Muscle of leg (tissue), 11 donors: ENCODE results near the gene RNPEPL1. TPM values are rescaled to one million over a fixed set of nuclear protein-coding genes. Genes with fewer than 3 reads are reported as not detected.

ENCODE experiments used
- DNase-seq: peaks from one replicate; pipeline ENCODE4 v3.0.0; 2013
- H3K27ac ChIP-seq: one replicate; pipeline ENCODE4 v1.5.1; 2013; ENCODE audit warnings: mild to moderate bottlenecking, low read length, control low read depth
- H3K27me3 ChIP-seq: one replicate; pipeline ENCODE4 v1.6.1; 2013; ENCODE audit warnings: low read length; ENCODE audit not compliant: control insufficient read depth, insufficient read depth
- H3K36me3 ChIP-seq: one replicate; pipeline ENCODE4 v1.6.1; 2013; ENCODE audit warnings: low read length; ENCODE audit not compliant: control insufficient read depth, insufficient read depth
- H3K4me1 ChIP-seq: one replicate; pipeline ENCODE4 v1.6.1; 2013; ENCODE audit warnings: low read length; ENCODE audit not compliant: control insufficient read depth, insufficient read depth
- H3K4me3 ChIP-seq: one replicate; pipeline ENCODE4 v1.5.1; 2013; ENCODE audit warnings: low read length, control low read depth
- H3K9me3 ChIP-seq: replicated peaks from 2 replicates; pipeline ENCODE4 v1.6.1; 2013; ENCODE audit warnings: low read depth, low read length; ENCODE audit not compliant: control insufficient read depth
- WGBS: methylation state at CpG from one replicate; pipeline ENCODE4 v1.1.5; 2013; ENCODE audit warnings: missing lambda C conversion rate; ENCODE audit not compliant: insufficient coverage; 5-methylcytosine and 5-hydroxymethylcytosine counted together
- polyA plus RNA-seq, 8 donors: library from polyadenylated mRNA; unstranded; fragments of 120-200 nt; gene quantifications; one replicate each; pipeline versions ENCODE4 v1.2.1 to v1.2.3, GENCODE V29; 2013; ENCODE audit warnings: inconsistent platforms in 1 of 8, low replicate concordance in 1 of 8; ENCODE audit not compliant: insufficient read length in 8 of 8, insufficient read depth in 1 of 8
- total RNA-seq: library from RNA; stranded (reverse); fragments of 120-200 nt; gene quantifications from one replicate; pipeline ENCODE4 v1.2.4, GENCODE V29; 2013

Gene RNPEPL1
- total and polyA plus RNA-seq, 9 donors: 13.6 to 38.8 (median 32.0) TPM

GRCh38 chr2:240584486-240585031 lies 16.3 kb downstream of the RNPEPL1 start:
- Histone ChIP-seq H3K4me3 (no peak overlapping the region), H3K36me3 (peaks cover 20% of the 10 kb centered on the region), H3K4me1 (peaks cover 31% of the 10 kb centered on the region), H3K27ac (no peak overlapping the region), H3K27me3 (no peaks in the 10 kb centered on the region), H3K9me3 (peaks cover 2% of the 10 kb centered on the region)
- WGBS: 100% methylated on average over 1 of the region's 4 CpGs
- DNase-seq: no peak

- no peak overlapping the region for H3K27ac ChIP-seq
- no peaks in the 10 kb centered on the region for H3K27me3 ChIP-seq
- peaks cover 24% of the 10 kb centered on the region for H3K36me3 ChIP-seq
- H3K4me3 ChIP-seq: peak overlapping the region; percentile 78
- H3K4me1 ChIP-seq: peaks cover 30% of the 10 kb centered on the region
- DNase-seq: no peak
- WGBS: 86% methylated on average over 5 of the region's 6 CpGs
- peaks cover 2% of the 10 kb centered on the region for H3K9me3 ChIP-seq
Measured at GRCh38 chr2:240585101-240585500, 16.8 kb downstream of the RNPEPL1 start.

DNA sequence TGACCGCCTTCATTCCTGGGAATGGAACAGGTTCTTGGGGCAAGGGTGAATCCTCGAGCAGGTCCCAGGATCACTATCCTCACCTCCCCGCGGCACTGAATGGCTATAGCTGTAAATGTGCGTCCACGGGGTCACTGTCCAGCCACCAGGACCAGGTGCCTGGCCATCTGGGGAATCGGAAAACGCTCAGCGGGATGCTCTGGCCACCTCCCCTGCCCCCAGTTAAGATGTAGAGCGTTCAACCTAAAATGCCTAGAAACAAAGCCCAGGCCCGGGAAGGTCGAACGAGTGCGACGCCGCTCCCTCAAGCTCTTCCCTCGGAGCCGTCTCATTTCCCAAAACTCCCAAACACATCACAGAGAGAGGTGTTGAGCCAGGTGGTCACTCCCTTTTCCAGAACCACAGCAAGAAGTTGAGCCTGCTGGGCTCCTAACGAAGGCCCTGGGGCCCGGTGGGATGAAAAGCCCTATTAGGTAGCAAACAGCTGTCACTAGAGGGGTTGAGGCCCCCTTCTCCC lies 17.5 kb downstream of the RNPEPL1 start:
- DNase-seq: no peak
- Histone ChIP-seq H3K4me1 (peaks cover 30% of the 10 kb centered on the region), H3K4me3 (peak overlapping the region; percentile 78), H3K27me3 (no peaks in the 10 kb centered on the region), H3K27ac (peak overlapping the region; percentile 95), H3K9me3 (peaks cover 2% of the 10 kb centered on the region), H3K36me3 (peaks cover 27% of the 10 kb centered on the region)
- WGBS: 4% methylated on average over 14 of the region's 20 CpGs

GRCh38 chr2:240586198-240586918 lies 18.1 kb downstream of the RNPEPL1 start, which contains the start of gene CAPN10:
TSS of gene CAPN10 (plus strand) at chr2:240586734. CDS start at chr2:240586912, 178 bp downstream.
- Histone ChIP-seq H3K36me3 (peaks cover 29% of the 10 kb centered on the region), H3K27ac (peak within 1 kb of the TSS; percentile 95), H3K27me3 (no peaks in the 10 kb centered on the region), H3K4me1 (peaks cover 30% of the 10 kb centered on the region), H3K9me3 (peaks cover 1% of the 10 kb centered on the region), H3K4me3 (peak within 1 kb of the TSS; percentile 78)
- WGBS: under 1% methylated on average over 88 of the region's 88 CpGs
- peak; percentile 99 for DNase-seq

- Histone ChIP-seq H3K4me1 (peaks cover 30% of the 10 kb centered on the region), H3K27ac (no peak overlapping the region)
- no peak for DNase-seq
Measured at GRCh38 chr2:240586919-240587800, 18.9 kb downstream of the RNPEPL1 start.

GRCh38 chr2:240588006-240588655 lies 19.8 kb downstream of the RNPEPL1 start:
- Histone ChIP-seq H3K27ac (no peak overlapping the region), H3K36me3 (peaks cover 36% of the 10 kb centered on the region), H3K9me3 (no peaks in the 10 kb centered on the region), H3K4me1 (peaks cover 30% of the 10 kb centered on the region), H3K27me3 (no peaks in the 10 kb centered on the region), H3K4me3 (no peak overlapping the region)
- 75% methylated on average over 10 of the region's 10 CpGs for WGBS
- DNase-seq: no peak

More at GRCh38 chr2:240586919-240587800, 18.9 kb downstream of the RNPEPL1 start:
- no peaks in the 10 kb centered on the region for H3K9me3 ChIP-seq
- no peaks in the 10 kb centered on the region for H3K27me3 ChIP-seq
- H3K36me3 ChIP-seq: peaks cover 35% of the 10 kb centered on the region
- peak overlapping the region; percentile 78 for H3K4me3 ChIP-seq
- 3% methylated on average over 60 of the region's 62 CpGs for WGBS

DNA sequence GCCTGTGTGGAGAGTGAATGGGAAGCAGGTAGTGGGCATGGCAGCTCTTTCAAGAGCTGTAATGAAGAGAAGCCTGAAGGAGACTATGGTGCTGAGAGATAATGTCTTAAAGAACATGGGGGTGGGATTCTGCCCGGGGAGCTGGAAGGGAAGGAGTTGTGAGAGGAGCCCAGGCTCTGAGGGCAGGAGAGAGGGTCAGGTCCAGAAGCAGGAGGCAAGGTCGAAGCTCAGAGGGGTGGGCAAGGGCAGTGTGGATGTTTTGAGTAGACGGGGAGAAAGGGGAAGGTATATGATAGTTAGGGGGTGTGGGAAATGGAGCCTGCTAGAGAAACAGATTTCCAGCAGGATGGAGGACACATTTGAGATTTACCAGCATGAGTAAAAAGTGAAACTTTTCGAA lies 20.4 kb downstream of the RNPEPL1 start:
- Histone ChIP-seq H3K4me3 (no peak overlapping the region), H3K36me3 (peaks cover 37% of the 10 kb centered on the region), H3K27ac (no peak overlapping the region), H3K4me1 (peaks cover 30% of the 10 kb centered on the region), H3K27me3 (no peaks in the 10 kb centered on the region), H3K9me3 (no peaks in the 10 kb centered on the region)
- WGBS: 82% methylated on average over 4 of the region's 4 CpGs
- no peak for DNase-seq

GRCh38 chr2:240589375-240589774 lies 21.1 kb downstream of the RNPEPL1 start:
- no peak for DNase-seq
- H3K9me3 ChIP-seq: no peaks in the 10 kb centered on the region
- H3K4me1 ChIP-seq: peaks cover 30% of the 10 kb centered on the region
- H3K27ac ChIP-seq: no peak overlapping the region
- no peak overlapping the region for H3K4me3 ChIP-seq
- H3K36me3 ChIP-seq: peaks cover 40% of the 10 kb centered on the region
- H3K27me3 ChIP-seq: no peaks in the 10 kb centered on the region
- WGBS: 85% methylated on average over 10 of the region's 14 CpGs

- Histone ChIP-seq H3K4me3 (no peak overlapping the region), H3K4me1 (peaks cover 24% of the 10 kb centered on the region), H3K9me3 (no peaks in the 10 kb centered on the region), H3K36me3 (peaks cover 40% of the 10 kb centered on the region), H3K27me3 (no peaks in the 10 kb centered on the region), H3K27ac (no peak overlapping the region)
- no peak for DNase-seq
- 87% methylated on average over 16 of the region's 16 CpGs for WGBS
Measured at GRCh38 chr2:240589850-240590525, 21.7 kb downstream of the RNPEPL1 start.
